Measurements from ENCODE around the gene C13orf42.
A peak's percentile ranks its signal among the peaks of the same experiment; 100 is the strongest.

The C13orf42 gene

DNA sequence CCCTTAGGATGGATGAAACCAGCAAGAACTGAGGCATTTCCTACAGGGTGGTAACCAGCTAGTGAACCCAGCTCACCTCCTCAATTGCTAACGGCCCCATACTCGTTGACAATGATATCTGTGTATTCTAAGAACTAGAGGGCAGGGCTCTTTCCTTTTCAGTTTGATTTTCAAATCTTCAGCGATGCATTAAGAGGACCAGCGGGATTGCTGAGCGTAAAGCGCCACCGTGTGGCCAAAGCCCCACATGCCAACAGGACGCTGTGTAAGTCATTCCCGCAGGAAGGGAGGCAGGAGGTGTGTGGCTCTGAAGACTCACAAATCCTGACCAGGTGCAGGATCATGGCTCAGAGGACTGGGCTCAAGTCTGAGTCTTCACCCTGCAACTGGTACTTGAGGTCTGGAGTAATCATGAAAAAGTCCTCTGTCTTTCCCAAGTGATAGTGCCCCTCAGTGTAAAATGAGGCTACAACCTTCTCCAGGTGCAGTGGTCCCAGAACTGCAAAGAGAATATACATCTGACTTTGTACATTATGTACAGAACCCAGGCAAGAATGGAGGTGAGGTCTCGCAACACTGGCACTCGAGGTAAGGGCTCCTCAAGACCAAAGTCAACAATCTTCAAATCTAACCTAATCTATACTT, 40.9 kb downstream of the C13orf42 start:
- TF ChIP-seq, protein P1, sequence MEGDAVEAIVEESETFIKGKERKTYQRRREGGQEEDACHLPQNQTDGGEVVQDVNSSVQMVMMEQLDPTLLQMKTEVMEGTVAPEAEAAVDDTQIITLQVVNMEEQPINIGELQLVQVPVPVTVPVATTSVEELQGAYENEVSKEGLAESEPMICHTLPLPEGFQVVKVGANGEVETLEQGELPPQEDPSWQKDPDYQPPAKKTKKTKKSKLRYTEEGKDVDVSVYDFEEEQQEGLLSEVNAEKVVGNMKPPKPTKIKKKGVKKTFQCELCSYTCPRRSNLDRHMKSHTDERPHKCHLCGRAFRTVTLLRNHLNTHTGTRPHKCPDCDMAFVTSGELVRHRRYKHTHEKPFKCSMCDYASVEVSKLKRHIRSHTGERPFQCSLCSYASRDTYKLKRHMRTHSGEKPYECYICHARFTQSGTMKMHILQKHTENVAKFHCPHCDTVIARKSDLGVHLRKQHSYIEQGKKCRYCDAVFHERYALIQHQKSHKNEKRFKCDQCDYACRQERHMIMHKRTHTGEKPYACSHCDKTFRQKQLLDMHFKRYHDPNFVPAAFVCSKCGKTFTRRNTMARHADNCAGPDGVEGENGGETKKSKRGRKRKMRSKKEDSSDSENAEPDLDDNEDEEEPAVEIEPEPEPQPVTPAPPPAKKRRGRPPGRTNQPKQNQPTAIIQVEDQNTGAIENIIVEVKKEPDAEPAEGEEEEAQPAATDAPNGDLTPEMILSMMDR (conservative IDR thresholded peaks at IDR 0.05): peak; percentile 89
- no peak overlapping the region for H3K27ac ChIP-seq

DNA sequence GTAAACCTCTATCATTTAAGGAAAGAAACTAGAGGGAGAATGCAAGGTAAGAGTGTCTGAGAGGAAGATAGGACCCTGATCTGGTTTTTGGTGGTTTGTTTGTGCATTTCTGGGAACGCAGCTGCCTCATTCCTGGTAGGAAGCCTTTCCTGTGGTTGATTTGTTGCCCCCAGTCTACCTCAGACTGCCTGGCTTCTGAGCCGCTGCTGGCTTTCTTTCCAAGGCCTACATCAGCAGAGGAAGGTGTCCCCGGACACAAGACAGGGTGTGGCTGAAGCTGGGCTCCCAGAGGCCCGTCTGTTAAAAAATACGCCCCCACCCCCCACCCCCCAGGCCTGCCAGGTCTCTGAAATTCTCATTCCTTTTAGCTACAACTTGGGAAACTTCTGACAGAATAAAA, 42.6 kb downstream of the C13orf42 start:
- no peak overlapping the region for H3K27ac ChIP-seq
- TF ChIP-seq, protein P1 (conservative IDR thresholded peaks at IDR 0.05): no peak

DNA sequence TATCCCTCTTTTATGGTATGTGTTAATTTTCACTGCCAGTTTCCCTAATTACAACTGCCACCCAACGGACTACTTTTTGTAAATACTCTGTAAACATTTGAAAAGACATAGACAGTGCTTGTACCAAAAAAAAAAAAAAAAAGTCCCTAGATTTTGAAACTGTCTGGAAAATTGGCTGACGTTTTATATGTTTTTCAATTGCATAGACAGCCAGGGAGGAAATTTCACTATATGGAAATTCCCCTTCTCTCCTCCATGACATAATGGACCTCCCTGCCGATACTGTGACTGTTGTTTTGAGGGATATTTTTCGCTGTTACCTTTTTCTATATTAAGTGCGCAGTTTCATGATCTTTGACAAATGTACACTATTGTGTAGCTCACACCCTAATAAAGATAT, 43.4 kb downstream of the C13orf42 start:
- TF ChIP-seq, protein P1 (conservative IDR thresholded peaks at IDR 0.05): no peak
- no peak overlapping the region for H3K27ac ChIP-seq

DNA sequence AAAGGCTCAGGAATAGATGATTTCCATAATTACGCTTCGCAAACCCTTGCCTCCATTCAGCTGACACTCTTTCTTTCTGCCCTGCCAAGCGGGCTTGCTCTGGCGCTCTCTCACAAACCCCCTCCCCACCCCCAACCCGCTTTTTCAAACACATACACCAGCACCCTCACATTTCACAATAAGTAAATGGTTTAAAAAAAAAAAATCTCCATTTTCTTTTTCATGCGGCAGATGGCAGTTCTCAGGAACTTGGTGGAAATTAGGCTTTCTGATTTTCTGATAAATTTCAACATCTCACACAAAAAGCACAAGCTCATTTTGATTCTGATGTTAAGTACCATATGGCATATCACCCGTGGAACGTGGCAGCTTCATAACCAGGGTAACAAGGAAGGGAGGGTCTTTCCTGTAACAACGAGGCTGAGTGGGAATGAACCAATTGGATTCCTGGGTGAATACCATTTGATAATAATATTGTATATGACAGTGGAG, 43.8 kb downstream of the C13orf42 start:
- no peak overlapping the region for H3K27ac ChIP-seq
- TF ChIP-seq, protein P1 (conservative IDR thresholded peaks at IDR 0.05): no peak

DNA sequence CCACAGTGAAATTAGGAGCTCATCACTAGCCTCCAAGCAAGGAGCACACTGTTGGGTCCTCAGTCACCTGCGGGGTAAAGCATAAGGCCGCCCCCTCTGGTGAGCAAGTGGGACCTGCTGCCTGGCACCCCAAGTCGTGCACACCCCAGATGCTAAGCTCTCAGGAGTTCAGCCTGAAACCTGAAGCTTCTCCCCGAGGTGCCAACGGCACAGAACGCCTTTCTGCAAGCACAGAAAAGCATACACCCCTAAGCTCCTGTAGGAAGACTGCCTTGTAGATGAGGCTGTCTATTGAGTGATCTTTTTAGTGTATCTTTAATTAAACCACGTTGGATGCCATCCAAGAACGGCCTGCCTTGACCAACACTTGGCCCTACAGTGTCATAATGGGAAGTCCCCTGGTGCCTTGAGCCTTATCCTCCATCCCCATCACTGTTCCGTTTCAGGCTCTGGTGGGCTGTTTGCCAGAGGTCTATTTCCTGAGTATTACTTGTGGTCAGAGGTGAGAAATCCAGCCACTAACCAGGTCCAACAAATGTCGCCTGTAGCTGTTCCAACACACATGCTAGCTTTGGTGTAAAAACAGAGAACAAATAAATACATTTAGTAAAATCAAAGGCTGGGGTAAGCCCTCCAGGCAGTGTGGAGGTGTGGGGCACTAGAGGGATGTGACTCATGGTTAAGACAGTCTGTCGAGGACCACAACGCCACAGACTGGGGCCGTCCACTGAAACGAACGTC, 44.8 kb downstream of the C13orf42 start:
- no peak overlapping the region for H3K27ac ChIP-seq
- TF ChIP-seq, protein P1 (conservative IDR thresholded peaks at IDR 0.05): no peak

DNA sequence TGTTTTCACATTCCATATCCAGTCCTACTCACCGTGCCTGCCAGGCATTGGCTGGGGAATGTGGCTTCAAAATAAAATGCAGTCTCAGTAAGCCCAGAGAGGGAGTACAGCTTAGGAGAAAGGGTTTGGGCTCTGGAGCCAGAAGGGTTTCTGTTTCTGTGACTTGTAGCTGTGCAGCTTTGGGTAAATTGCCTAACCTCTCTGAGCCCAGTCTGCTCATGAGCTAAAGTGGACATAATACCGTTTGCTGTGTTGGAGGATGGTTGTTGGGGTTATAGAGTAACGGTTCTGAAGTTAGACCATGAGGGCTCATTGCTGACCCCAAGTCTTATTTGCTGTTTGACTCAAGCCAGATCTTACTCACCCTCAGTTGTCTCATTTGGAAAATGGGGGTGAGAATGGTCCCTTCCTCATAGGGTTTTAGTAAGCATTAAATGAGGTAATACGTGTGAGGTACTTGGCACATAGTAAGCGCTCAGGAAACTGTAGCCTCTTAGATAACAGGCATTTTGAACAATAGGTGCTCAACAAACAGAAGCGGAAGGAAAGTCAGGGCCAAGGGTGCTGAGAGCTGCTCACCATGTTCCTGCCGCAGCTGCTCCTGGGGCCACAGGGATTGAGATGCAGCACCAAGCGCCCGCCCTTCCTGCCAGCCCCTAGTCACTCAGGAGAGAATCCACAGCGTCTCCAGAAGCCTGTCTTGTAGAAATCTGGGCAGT, 45.5 kb downstream of the C13orf42 start:
- TF ChIP-seq, protein P1 (conservative IDR thresholded peaks at IDR 0.05): no peak
- no peak overlapping the region for H3K27ac ChIP-seq

DNA sequence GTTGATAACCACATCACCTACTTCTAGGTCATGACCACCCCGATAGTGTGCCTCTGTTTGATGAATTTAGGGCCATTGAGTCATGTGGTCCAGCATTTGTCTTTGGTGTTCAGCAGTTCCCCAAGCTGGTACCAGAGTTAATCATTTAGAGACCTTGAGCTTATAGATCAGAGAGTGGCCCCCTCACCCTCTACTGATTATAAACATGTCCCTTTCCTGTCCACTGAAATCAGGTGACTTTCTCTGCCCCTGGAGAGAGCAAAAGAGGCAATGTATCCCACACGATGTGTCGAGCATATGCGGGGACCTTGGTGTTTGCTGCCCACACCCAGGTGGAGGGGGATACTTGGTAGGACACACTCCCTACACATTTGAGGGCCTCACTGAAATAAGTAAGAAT, 46.3 kb downstream of the C13orf42 start:
- no peak overlapping the region for H3K27ac ChIP-seq
- TF ChIP-seq, protein P1 (conservative IDR thresholded peaks at IDR 0.05): no peak
